Testis (tissue), 3 donors: ENCODE measurements around the gene WDR93. TPM values are rescaled to one million over a fixed set of nuclear protein-coding genes. Genes with fewer than 3 reads are reported as not detected.

Experiments used
- DNase-seq: peaks from one replicate; pipeline ENCODE4 v3.0.0-alpha.2; 2019
- H3K27ac ChIP-seq, 2 donors: fragments of 200-600 bp; sonication (generic); one replicate each; pipeline ENCODE4 v1.5.1; 2019
- H3K27me3 ChIP-seq: fragments of 200-600 bp; sonication (generic); one replicate; pipeline ENCODE4 v1.5.1; 2019
- H3K36me3 ChIP-seq: fragments of 200-600 bp; sonication (generic); one replicate; pipeline ENCODE4 v1.5.1; 2017; ENCODE audit warnings: low read depth; ENCODE audit errors: missing control alignments
- H3K4me1 ChIP-seq: fragments of 200-600 bp; sonication (generic); one replicate; pipeline ENCODE4 v1.5.1; 2019
- H3K4me3 ChIP-seq, 2 donors: fragments of 200-600 bp; sonication (generic); one replicate each; pipeline ENCODE4 v1.5.1; 2017 to 2019
- H3K9me3 ChIP-seq: fragments of 200-600 bp; sonication (generic); one replicate; pipeline ENCODE4 v1.5.1; 2017
- CTCF ChIP-seq, 3 experiments: fragments of 450-650 bp in 2 of 3; fragments of 200-600 bp in 1 of 3; sonication (generic) in 1 of 3; IDR thresholded peaks; one replicate each; pipeline ENCODE4 v1.5.1; 2016 to 2019; ENCODE audit warnings: antibody characterized with exemption in 3 of 3, mild to moderate bottlenecking in 2 of 3, moderate library complexity in 1 of 3
- POLR2A ChIP-seq: fragments of 450-650 bp; IDR thresholded peaks from one replicate; pipeline ENCODE4 v1.6.1; 2017; ENCODE audit warnings: antibody characterized with exemption, mild to moderate bottlenecking, moderate library complexity
- WGBS, 2 donors: methylation state at CpG; one replicate each; pipeline ENCODE4 v1.1.5; 2018; 5-methylcytosine and 5-hydroxymethylcytosine counted together
- intact Hi-C: fragments of 100-400 bp; cut with DNase I; formaldehyde crosslinking; loops from one replicate; pipeline ENCODE4 v1.15.1; 2023; ENCODE audit warnings: low total_unique reads
- polyA plus RNA-seq: library from polyadenylated mRNA; stranded (reverse); fragments of 350-450 nt; fragmentation: Illumina TruSeq; extraction: RNeasy Lipid Tissue Mini Kit (QIAGEN cat#74804); gene quantifications from one replicate; pipeline ENCODE4 v1.2.3, GENCODE V29; 2014; ENCODE audit warnings: low read depth, low replicate concordance; ENCODE audit not compliant: insufficient read depth
- total RNA-seq, 2 donors: library from RNA; depleted of rRNA; stranded (reverse); fragments of >200 nt; gene quantifications; one replicate each; pipeline ENCODE4 v1.2.3, GENCODE V29; 2016

WDR93 gene
- total and polyA plus RNA-seq, 3 donors from 2014 or later = 8.1 to 31.9 (median 12.3) TPM

DNA sequence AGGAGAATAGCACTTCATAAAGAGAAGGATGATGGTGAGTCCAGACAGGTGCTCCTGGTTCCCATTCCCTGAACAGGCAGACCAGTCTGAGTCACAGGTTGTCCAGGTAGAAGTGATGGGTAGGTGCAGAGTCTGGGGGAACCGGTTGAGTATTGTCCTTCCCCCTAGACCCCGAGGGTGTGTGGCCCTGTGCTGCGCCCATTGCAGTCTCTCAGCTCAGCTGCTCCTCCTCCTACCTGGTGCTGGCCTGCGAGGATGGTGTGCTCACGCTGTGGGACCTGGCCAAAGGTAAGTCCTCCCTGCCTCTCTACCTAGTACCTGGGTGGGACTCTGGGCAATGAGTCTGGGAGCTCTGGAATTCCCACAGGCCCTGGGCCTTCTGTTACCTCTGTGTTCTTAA is 40.7 kb downstream of the WDR93 start:
- no peak overlapping the region for H3K4me3 ChIP-seq
- H3K4me1 ChIP-seq = no peaks in the 10 kb centered on the region
- intact Hi-C loops = loop anchor here (10.0 kb wide), 2 partner anchors 86 to 344 kb away; no protein-coding TSS in a partner anchor
- TF ChIP-seq CTCF (IDR thresholded peaks at IDR 0.05) (no peak), POLR2A (no peak)
- no peaks in the 10 kb centered on the region for H3K9me3 ChIP-seq
- no peaks in the 10 kb centered on the region for H3K36me3 ChIP-seq
- 90 to 93% methylated on average over 5 of the region's 5 CpGs for WGBS, 2 donors
- no peak for DNase-seq
- H3K27ac ChIP-seq = no peak overlapping the region
- H3K27me3 ChIP-seq = no peaks in the 10 kb centered on the region

DNA sequence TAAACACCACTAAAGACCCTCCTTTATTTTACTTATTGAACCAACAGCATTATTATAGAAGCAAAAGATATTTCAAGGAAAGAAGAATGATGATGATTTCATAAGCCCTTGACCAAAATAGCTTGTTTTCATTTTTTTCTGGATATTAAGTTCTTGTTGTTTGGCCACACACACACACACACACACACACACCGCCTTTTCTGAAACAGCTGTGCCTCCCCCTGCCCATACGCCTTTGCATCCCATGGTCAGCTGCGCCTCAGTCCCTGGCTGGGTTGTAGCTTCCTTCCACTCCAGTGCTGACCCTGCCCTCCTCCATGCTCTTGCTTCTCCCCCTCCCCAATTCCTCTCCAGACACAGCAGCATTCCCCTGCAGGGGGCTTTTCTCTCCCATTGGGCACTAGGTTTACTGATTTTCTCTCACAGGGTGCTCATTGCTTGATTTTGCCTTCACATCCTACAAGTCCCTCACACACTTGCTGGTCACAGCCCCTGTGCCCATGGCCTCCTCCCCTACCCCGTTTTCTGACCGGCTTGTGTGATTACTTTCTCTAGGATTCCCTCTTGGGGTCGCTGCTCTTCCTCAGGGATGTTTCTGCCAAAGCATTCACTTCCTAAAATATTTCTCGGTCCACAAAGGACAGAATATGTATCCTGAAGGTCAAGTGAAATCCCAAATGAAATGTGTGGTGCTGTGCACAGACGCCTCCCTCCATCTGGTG is 42.0 kb downstream of the WDR93 start:
- no peak for DNase-seq
- intact Hi-C loops = loop anchor here (10.0 kb wide), 2 partner anchors 88 to 342 kb away; no protein-coding TSS in a partner anchor
- Histone ChIP-seq H3K27ac (no peak overlapping the region), H3K36me3 (no peaks in the 10 kb centered on the region), H3K27me3 (no peaks in the 10 kb centered on the region), H3K4me1 (no peaks in the 10 kb centered on the region), H3K4me3 (no peak overlapping the region), H3K9me3 (no peaks in the 10 kb centered on the region)
- TF ChIP-seq CTCF (IDR thresholded peaks at IDR 0.05) (no peak), POLR2A (no peak)
- WGBS, 2 donors = 55 to 62% methylated on average over 8 of the region's 8 CpGs

GRCh38 chr15:89735773-89736172 is 45.2 kb downstream of the WDR93 start:
- H3K27ac ChIP-seq = no peak overlapping the region
- 61 to 67% methylated on average over 4 of the region's 4 CpGs for WGBS, 2 donors
- intact Hi-C loops = loop anchor here (10.0 kb wide), 2 partner anchors 91 to 339 kb away; no protein-coding TSS in a partner anchor
- no peak for DNase-seq
- no peak overlapping the region for H3K4me3 ChIP-seq
- peaks cover 3% of the 10 kb centered on the region for H3K4me1 ChIP-seq
- TF ChIP-seq CTCF (IDR thresholded peaks at IDR 0.05) (no peak), POLR2A (no peak)
- H3K27me3 ChIP-seq = no peaks in the 10 kb centered on the region
- no peaks in the 10 kb centered on the region for H3K36me3 ChIP-seq
- H3K9me3 ChIP-seq = no peaks in the 10 kb centered on the region

GRCh38 chr15:89740137-89740536 is 49.5 kb downstream of the WDR93 start:
- TF ChIP-seq POLR2A (no peak), CTCF (IDR thresholded peaks at IDR 0.05) (peak; percentile 79 to 97 (median 91))
- H3K4me1 ChIP-seq = peaks cover 3% of the 10 kb centered on the region
- no peaks in the 10 kb centered on the region for H3K36me3 ChIP-seq
- no peak overlapping the region for H3K4me3 ChIP-seq
- no peaks in the 10 kb centered on the region for H3K27me3 ChIP-seq
- intact Hi-C loops = no loop called here
- DNase-seq = peak; percentile 73
- no peaks in the 10 kb centered on the region for H3K9me3 ChIP-seq
- 14 to 18% methylated on average over 8 of the region's 8 CpGs for WGBS, 2 donors
- H3K27ac ChIP-seq = no peak overlapping the region

- Histone ChIP-seq H3K4me1 (peaks cover 3% of the 10 kb centered on the region), H3K4me3 (no peak overlapping the region), H3K27ac (no peak overlapping the region), H3K27me3 (no peaks in the 10 kb centered on the region), H3K9me3 (no peaks in the 10 kb centered on the region), H3K36me3 (no peaks in the 10 kb centered on the region)
- no peak for DNase-seq
- no peak for TF ChIP-seq POLR2A
- TF ChIP-seq CTCF (IDR thresholded peaks at IDR 0.05) = no peak
- 85 to 91% methylated on average over 8 of the region's 8 CpGs for WGBS, 2 donors
- intact Hi-C loops = no loop called here
These were observed 52.4 kb downstream of the WDR93 start for GRCh38 chr15:89743011-89743410.
